H54 (cell line): Measurements from ENCODE around the gene OLR1.
"Not testable (repeated sequence)": the region's sequence is repeated elsewhere in the genome, so short reads cannot be mapped to it uniquely, and the experiment has no call there.

Experiments
- DNase-seq: peaks from one replicate; pipeline ENCODE4 v3.0.0; 2011; ENCODE audit warnings: low spot score, mixed read lengths; ENCODE audit not compliant: insufficient read length
- FAIRE-seq: peaks from 3 replicates; lab custom pipeline; 2011; peaks lifted over from hg19 to GRCh38; lab: Jason Lieb, UNC
- POLR2A ChIP-seq: IDR thresholded peaks from 2 replicates; pipeline ENCODE4 v1.6.1; 2011; ENCODE audit warnings: low read depth, mild to moderate bottlenecking, low read length

The OLR1 gene

GRCh38 chr12:10210225-10210624, 38.3 kb upstream of the OLR1 start:
- DNase-seq (no peak), FAIRE-seq (no peak)
- TF ChIP-seq POLR2A, result no peak

GRCh38 chr12:10207136-10207535, 35.2 kb upstream of the OLR1 start:
- DNase-seq (no peak), FAIRE-seq (no peak)
- TF ChIP-seq POLR2A, result no peak

GRCh38 chr12:10205220-10205807, 33.4 kb upstream of the OLR1 start:
- no peak for DNase-seq

GRCh38 chr12:10204495-10204894, 32.6 kb upstream of the OLR1 start:
- DNase-seq, FAIRE-seq: not testable (repeated sequence)

More at GRCh38 chr12:10205220-10205807, 33.4 kb upstream of the OLR1 start:
- no peak for FAIRE-seq
- TF ChIP-seq POLR2A, result no peak

GRCh38 chr12:10197879-10198278, 25.9 kb upstream of the OLR1 start:
- FAIRE-seq (no peak), DNase-seq (no peak)
- TF ChIP-seq POLR2A, result no peak

- DNase-seq (no peak), FAIRE-seq (no peak)
- TF ChIP-seq POLR2A, result no peak
Observed at GRCh38 chr12:10196210-10196609, 24.3 kb upstream of the OLR1 start.

GRCh38 chr12:10194160-10194670, 22.3 kb upstream of the OLR1 start:
- FAIRE-seq, result no peak

GRCh38 chr12:10191865-10192264, 19.9 kb upstream of the OLR1 start:
- TF ChIP-seq POLR2A, result no peak
- DNase-seq, result no peak
- FAIRE-seq, result no peak

More at GRCh38 chr12:10194160-10194670, 22.3 kb upstream of the OLR1 start:
- DNase-seq, result no peak
- no peak for TF ChIP-seq POLR2A

GRCh38 chr12:10190558-10191388, 18.8 kb upstream of the OLR1 start:
- FAIRE-seq (peak; percentile 84), DNase-seq (peak; percentile 30)
- no peak for TF ChIP-seq POLR2A

- no peak for TF ChIP-seq POLR2A
- FAIRE-seq (no peak), DNase-seq (no peak)
Observed at GRCh38 chr12:10189653-10190052, 17.7 kb upstream of the OLR1 start.

GRCh38 chr12:10186958-10187357, 15.0 kb upstream of the OLR1 start:
- not testable (repeated sequence) for DNase-seq, FAIRE-seq

- no peak for DNase-seq
- no peak for TF ChIP-seq POLR2A
- no peak for FAIRE-seq
Observed at GRCh38 chr12:10186299-10186698, 14.4 kb upstream of the OLR1 start.

GRCh38 chr12:10184261-10184843, 12.4 kb upstream of the OLR1 start:
- DNase-seq (no peak), FAIRE-seq (no peak)
- no peak for TF ChIP-seq POLR2A

- TF ChIP-seq POLR2A, result no peak
- no peak for DNase-seq
- FAIRE-seq, result peak; percentile 83
Observed at GRCh38 chr12:10182354-10183049, 10.6 kb upstream of the OLR1 start.

GRCh38 chr12:10179776-10180181, 7.8 kb upstream of the OLR1 start:
- FAIRE-seq, result no peak
- peak; percentile 18 for DNase-seq
- TF ChIP-seq POLR2A, result no peak
